Natural killer cell (primary cell): Measurements from ENCODE around the gene LRRC10. TPM values are rescaled to one million over a fixed set of nuclear protein-coding genes. Genes with fewer than 3 reads are reported as not detected.

Experiments used
- ATAC-seq, 3 donors: fragments of 150-1000 bp in 2 of 3; fragments of 200-7000 bp in 1 of 3; cut with Tn5 transposase; 1 replicate in 1 of 3; 2 replicates in 2 of 3; pipeline ENCODE4 v1.10.0; 2021; ENCODE audit warnings: mild to moderate bottlenecking in 2 of 3, moderate library complexity in 2 of 3
- DNase-seq, 2 donors: peaks; one replicate each; pipeline versions ENCODE4 v3.0.0 to v3.0.0-alpha.2; 2013 to 2021; ENCODE audit warnings: mixed read lengths in 1 of 2
- H3K27ac ChIP-seq: one replicate; pipeline ENCODE4 v1.5.1; 2013; ENCODE audit warnings: mild to moderate bottlenecking, low read length
- H3K27me3 ChIP-seq: one replicate; pipeline ENCODE4 v1.6.1; 2013; ENCODE audit warnings: low read length; ENCODE audit not compliant: control insufficient read depth, insufficient read depth
- H3K36me3 ChIP-seq: one replicate; pipeline ENCODE4 v1.6.1; 2013; ENCODE audit warnings: low read length; ENCODE audit not compliant: control insufficient read depth, insufficient read depth
- H3K4me1 ChIP-seq: one replicate; pipeline ENCODE4 v1.6.1; 2013; ENCODE audit warnings: low read length; ENCODE audit not compliant: control insufficient read depth, insufficient read depth
- H3K4me3 ChIP-seq: one replicate; pipeline ENCODE4 v1.5.1; 2013; ENCODE audit warnings: low read length
- H3K9me3 ChIP-seq: one replicate; pipeline ENCODE4 v1.6.1; 2013; ENCODE audit warnings: low read length; ENCODE audit not compliant: control insufficient read depth, insufficient read depth
- H3K27ac Mint-ChIP-seq, 2 donors: one replicate each; pipeline ENCODE4 v1.8.0; 2022; ENCODE audit warnings: mild to moderate bottlenecking in 2 of 2, mixed read lengths in 2 of 2, moderate library complexity in 1 of 2
- H3K27me3 Mint-ChIP-seq, 2 donors: one replicate each; pipeline ENCODE4 v1.8.0; 2022; ENCODE audit warnings: low read depth in 2 of 2, mixed read lengths in 2 of 2
- H3K36me3 Mint-ChIP-seq: one replicate; pipeline ENCODE4 v1.8.0; 2022; ENCODE audit warnings: mixed read lengths
- H3K4me1 Mint-ChIP-seq, 2 donors: one replicate each; pipeline ENCODE4 v1.8.0; 2022; ENCODE audit warnings: mixed read lengths in 2 of 2
- H3K4me3 Mint-ChIP-seq: one replicate; pipeline ENCODE4 v1.8.0; 2022; ENCODE audit warnings: mild to moderate bottlenecking, moderate library complexity, mixed read lengths
- H3K9me3 Mint-ChIP-seq, 2 donors: one replicate each; pipeline ENCODE4 v1.8.0; 2022; ENCODE audit warnings: mixed read lengths in 2 of 2
- CTCF ChIP-seq: fragments of 200-600 bp; IDR thresholded peaks from one replicate; pipeline ENCODE4 v1.8.0; 2022; ENCODE audit warnings: antibody characterized with exemption
- WGBS: methylation state at CpG from one replicate; pipeline ENCODE4 v1.1.7; 2013; ENCODE audit warnings: missing lambda C conversion rate; ENCODE audit not compliant: insufficient coverage; 5-methylcytosine and 5-hydroxymethylcytosine counted together
- intact Hi-C: fragments of 100-400 bp; cut with micrococcal nuclease; formaldehyde crosslinking; loops from one replicate; pipeline ENCODE4 v1.14.2; 2022
- total RNA-seq, 4 donors: library from RNA; stranded (reverse); fragments of 120-200 nt in 1 of 4; gene quantifications; one replicate each; pipeline versions ENCODE4 v1.2.3 to v1.2.4, GENCODE V29; 2013 to 2022

LRRC10 gene
- total RNA-seq, 3 donors from 2014 or later (not counting 1 experiment from before 2014, with no cell fraction given), result not detected

- Mint-ChIP-seq H3K4me3 (no peak overlapping the region), H3K27ac (no peak overlapping the region)
Measured at GRCh38 chr12:69651922-69652321, 41.2 kb upstream of the LRRC10 start.

GRCh38 chr12:69649529-69649928, 38.8 kb upstream of the LRRC10 start:
- TF ChIP-seq CTCF, result no peak
- Histone ChIP-seq H3K27ac (no peak overlapping the region), H3K9me3 (no peaks in the 10 kb centered on the region), H3K4me1 (no peaks in the 10 kb centered on the region), H3K36me3 (no peaks in the 10 kb centered on the region), H3K27me3 (no peaks in the 10 kb centered on the region), H3K4me3 (no peak overlapping the region)
- Mint-ChIP-seq H3K9me3 (no peaks in the 10 kb centered on the region), H3K36me3 (no peaks in the 10 kb centered on the region), H3K4me3 (no peak overlapping the region), H3K4me1 (no peaks in the 10 kb centered on the region), H3K27ac (no peak overlapping the region), H3K27me3 (peaks cover 14 to 38% of the 10 kb centered on the region in 2 donors)
- ATAC-seq (no peak), DNase-seq (no peak)
- intact Hi-C loops, result no loop called here
- 78% methylated on average over 4 of the region's 4 CpGs for WGBS

More at GRCh38 chr12:69651922-69652321, 41.2 kb upstream of the LRRC10 start:
- no peaks in the 10 kb centered on the region for H3K4me1 Mint-ChIP-seq
- no peaks in the 10 kb centered on the region for H3K4me1 ChIP-seq
- no peak for DNase-seq
- H3K9me3 ChIP-seq, result no peaks in the 10 kb centered on the region
- no peak overlapping the region for H3K4me3 ChIP-seq
- H3K27me3 Mint-ChIP-seq, result peaks cover 14 to 38% of the 10 kb centered on the region in 2 donors
- intact Hi-C loops, result no loop called here
- ATAC-seq, result no peak
- no peaks in the 10 kb centered on the region for H3K9me3 Mint-ChIP-seq
- WGBS, result 96% methylated on average over 3 of the region's 3 CpGs
- no peak overlapping the region for H3K27ac ChIP-seq
- no peaks in the 10 kb centered on the region for H3K36me3 Mint-ChIP-seq
- TF ChIP-seq CTCF, result no peak
- no peaks in the 10 kb centered on the region for H3K27me3 ChIP-seq
- H3K36me3 ChIP-seq, result no peaks in the 10 kb centered on the region

- no peaks in the 10 kb centered on the region for H3K27me3 ChIP-seq
- H3K4me3 ChIP-seq, result no peak overlapping the region
- 87% methylated on average over 3 of the region's 3 CpGs for WGBS
- no peak for TF ChIP-seq CTCF
- DNase-seq (no peak), ATAC-seq (no peak)
- H3K36me3 ChIP-seq, result no peaks in the 10 kb centered on the region
- Mint-ChIP-seq H3K4me3 (no peak overlapping the region), H3K27me3 (peaks cover 12 to 31% of the 10 kb centered on the region in 2 donors), H3K36me3 (no peaks in the 10 kb centered on the region), H3K4me1 (no peaks in the 10 kb centered on the region), H3K9me3 (no peaks in the 10 kb centered on the region), H3K27ac (no peak overlapping the region)
- H3K9me3 ChIP-seq, result no peaks in the 10 kb centered on the region
- no peaks in the 10 kb centered on the region for H3K4me1 ChIP-seq
- no peak overlapping the region for H3K27ac ChIP-seq
- intact Hi-C loops, result no loop called here
Measured at GRCh38 chr12:69648476-69648875, 37.8 kb upstream of the LRRC10 start.

- H3K4me1 Mint-ChIP-seq, result no peaks in the 10 kb centered on the region
- Histone ChIP-seq H3K36me3 (no peaks in the 10 kb centered on the region), H3K9me3 (no peaks in the 10 kb centered on the region), H3K4me1 (no peaks in the 10 kb centered on the region), H3K4me3 (no peak overlapping the region), H3K27me3 (no peaks in the 10 kb centered on the region), H3K27ac (no peak overlapping the region)
- H3K27me3 Mint-ChIP-seq, result peaks cover 12 to 31% of the 10 kb centered on the region in 2 donors
- 63% methylated on average over 4 of the region's 4 CpGs for WGBS
- intact Hi-C loops, result no loop called here
- no peaks in the 10 kb centered on the region for H3K36me3 Mint-ChIP-seq
- no peak for TF ChIP-seq CTCF
- no peak overlapping the region for H3K4me3 Mint-ChIP-seq
- no peak for ATAC-seq
- no peaks in the 10 kb centered on the region for H3K9me3 Mint-ChIP-seq
- no peak for DNase-seq
- H3K27ac Mint-ChIP-seq, result no peak overlapping the region
Measured at GRCh38 chr12:69647178-69647577, 36.5 kb upstream of the LRRC10 start.
